Mesendoderm (in vitro differentiated cells): ENCODE data around the gene FZD2.
A peak's percentile ranks its signal among the peaks of the same experiment; 100 is the strongest.

Experiments
- DNase-seq: peaks from one replicate; pipeline ENCODE4 v3.0.0; 2013
- H2AK5ac ChIP-seq: 2 replicates; pipeline ENCODE4 v1.6.1; 2013; ENCODE audit warnings: low read length, inconsistent platforms
- H2BK120ac ChIP-seq: 2 replicates; pipeline ENCODE4 v1.6.1; 2013; ENCODE audit warnings: low read depth, mild to moderate bottlenecking, low read length, moderate library complexity, mixed read lengths
- H2BK15ac ChIP-seq: replicated peaks from 2 replicates; pipeline ENCODE4 v1.6.1; 2013; ENCODE audit warnings: low read depth, mild to moderate bottlenecking, moderate library complexity
- H2BK5ac ChIP-seq: 2 replicates; pipeline ENCODE4 v1.6.1; 2013; ENCODE audit warnings: low read length, inconsistent platforms
- H3K18ac ChIP-seq: 2 replicates; pipeline ENCODE4 v1.6.1; 2013; ENCODE audit warnings: mild to moderate bottlenecking, low read length, mixed read lengths
- H3K23ac ChIP-seq: one replicate; pipeline ENCODE4 v1.6.1; 2013; ENCODE audit warnings: low read length
- H3K27ac ChIP-seq: 2 replicates; pipeline ENCODE4 v1.5.1; 2013; ENCODE audit warnings: low read depth, mild to moderate bottlenecking, inconsistent platforms, low read length, moderate library complexity
- H3K27me3 ChIP-seq: 2 replicates; pipeline ENCODE4 v1.6.1; 2013; ENCODE audit warnings: low read length, control low read depth, mild to moderate bottlenecking, inconsistent platforms; ENCODE audit not compliant: insufficient read depth, poor library complexity
- H3K36me3 ChIP-seq: 2 replicates; pipeline ENCODE4 v1.6.1; 2013; ENCODE audit warnings: low read length, inconsistent platforms; ENCODE audit not compliant: control insufficient read depth, insufficient read depth
- H3K4ac ChIP-seq: one replicate; pipeline ENCODE4 v1.6.1; 2013; ENCODE audit warnings: low read depth, mild to moderate bottlenecking, low read length, moderate library complexity
- H3K4me1 ChIP-seq: 2 replicates; pipeline ENCODE4 v1.6.1; 2013; ENCODE audit warnings: low read depth, low read length, inconsistent platforms; ENCODE audit not compliant: control insufficient read depth
- H3K4me2 ChIP-seq: 2 replicates; pipeline ENCODE4 v1.6.1; 2013; ENCODE audit warnings: low read length
- H3K4me3 ChIP-seq: 2 replicates; pipeline ENCODE4 v1.5.1; 2013; ENCODE audit warnings: mild to moderate bottlenecking, low read length
- H3K56ac ChIP-seq: one replicate; pipeline ENCODE4 v1.6.1; 2013; ENCODE audit warnings: low read length
- H3K79me1 ChIP-seq: 2 replicates; pipeline ENCODE4 v1.6.1; 2013; ENCODE audit warnings: low read length, inconsistent platforms
- H3K79me2 ChIP-seq: 2 replicates; pipeline ENCODE4 v1.6.1; 2013; ENCODE audit warnings: mild to moderate bottlenecking, low read length; ENCODE audit not compliant: control insufficient read depth, insufficient read depth
- H3K9ac ChIP-seq: 2 replicates; pipeline ENCODE4 v1.6.1; 2013; ENCODE audit warnings: low read length, inconsistent platforms
- H4K5ac ChIP-seq: one replicate; pipeline ENCODE4 v1.6.1; 2013; ENCODE audit warnings: low read length
- H4K8ac ChIP-seq: one replicate; pipeline ENCODE4 v1.6.1; 2013; ENCODE audit warnings: low read depth, mild to moderate bottlenecking, control low read depth, low read length, moderate library complexity
- WGBS: extraction: QIAGEN DNeasy Blood & Tissue Kit; methylation state at CpG from one replicate; pipeline ENCODE4 v1.1.7; 2013; ENCODE audit warnings: low lambda C conversion rate, missing lambda C conversion rate; ENCODE audit not compliant: insufficient coverage; ENCODE audit errors: extremely low coverage; 5-methylcytosine and 5-hydroxymethylcytosine counted together

Gene FZD2

DNA sequence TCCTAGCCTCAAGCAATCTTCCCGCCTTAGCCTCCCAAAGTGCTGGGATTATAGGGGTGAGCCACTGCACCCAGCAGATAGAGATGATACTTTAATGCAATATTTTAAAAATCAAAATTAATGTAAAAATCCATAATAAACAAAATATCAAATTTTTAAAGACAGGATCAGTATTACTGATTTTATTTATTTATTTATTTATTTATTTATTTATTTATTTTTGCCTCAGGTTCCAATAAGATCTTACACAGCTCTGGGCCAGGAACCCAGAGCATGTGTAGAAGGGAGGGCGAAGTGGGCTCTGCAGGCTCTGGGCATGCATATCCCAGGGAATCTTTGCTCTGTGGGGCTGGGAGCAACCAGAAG, 41.6 kb downstream of the FZD2 start:
- no peak overlapping the region for H3K27ac ChIP-seq
- WGBS: no CpG with 5 or more reads among the region's 2 CpGs
- no peak overlapping the region for H3K4me3 ChIP-seq
- no peak overlapping the region for H2BK15ac ChIP-seq
- no peak overlapping the region for H2BK120ac ChIP-seq
- H2BK5ac ChIP-seq: no peak overlapping the region
- H3K4me1 ChIP-seq: peaks cover 7% of the 10 kb centered on the region
- no peak overlapping the region for H3K56ac ChIP-seq
- no peak overlapping the region for H3K23ac ChIP-seq
- no peak for DNase-seq
- no peak overlapping the region for H3K9ac ChIP-seq
- no peaks in the 10 kb centered on the region for H3K79me1 ChIP-seq
- no peak overlapping the region for H4K5ac ChIP-seq
- no peak overlapping the region for H3K4ac ChIP-seq
- no peak overlapping the region for H4K8ac ChIP-seq
- H3K79me2 ChIP-seq: no peaks in the 10 kb centered on the region
- no peak overlapping the region for H3K4me2 ChIP-seq
- H3K18ac ChIP-seq: no peak overlapping the region
- H3K36me3 ChIP-seq: no peaks in the 10 kb centered on the region
- no peaks in the 10 kb centered on the region for H3K27me3 ChIP-seq
- peak overlapping the region; percentile 34 for H2AK5ac ChIP-seq

DNA sequence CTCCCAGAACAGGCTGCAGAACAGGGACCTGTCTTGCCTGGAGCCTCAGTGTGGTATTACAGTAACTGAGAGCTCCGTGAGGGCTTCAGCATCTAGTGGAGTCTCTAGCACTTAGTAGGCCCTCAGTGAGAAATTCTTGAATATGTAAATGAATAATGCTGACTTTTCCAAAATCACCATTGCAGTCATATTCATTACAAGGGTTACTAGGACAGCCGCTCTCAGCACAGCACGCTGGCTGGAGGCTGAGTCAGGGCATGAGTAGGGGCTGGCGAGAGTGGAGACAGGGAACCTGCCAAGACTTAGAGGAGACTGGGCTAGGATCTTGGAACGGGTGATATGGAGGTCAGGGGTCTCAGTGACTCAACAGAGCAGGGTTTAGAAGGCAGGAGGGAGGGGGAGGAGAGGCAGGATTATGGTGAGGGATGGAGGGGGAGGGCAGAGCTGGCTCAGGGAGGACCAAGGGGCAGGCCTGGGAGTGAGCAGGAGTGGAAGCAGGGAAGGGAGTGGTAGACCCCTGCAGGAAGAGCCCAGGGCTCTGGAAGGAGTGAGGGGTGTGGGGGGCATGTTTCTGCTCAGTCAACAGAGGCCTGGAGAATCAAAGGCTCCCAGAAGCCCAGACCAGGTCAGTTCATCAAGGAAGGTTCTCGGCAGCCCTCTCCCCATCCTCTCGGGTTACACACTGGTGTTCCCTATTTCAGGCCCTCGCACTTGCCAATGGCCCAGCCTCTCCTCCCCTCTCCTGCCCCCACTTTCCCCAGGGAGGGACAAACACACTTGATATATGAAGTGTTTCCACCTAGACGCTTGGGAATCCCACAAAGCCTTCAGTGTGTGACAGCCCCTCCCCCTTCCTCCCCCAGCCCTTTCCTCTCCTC, 42.3 kb downstream of the FZD2 start:
- DNase-seq: peak; percentile 83
- no peak overlapping the region for H3K4me3 ChIP-seq

DNA sequence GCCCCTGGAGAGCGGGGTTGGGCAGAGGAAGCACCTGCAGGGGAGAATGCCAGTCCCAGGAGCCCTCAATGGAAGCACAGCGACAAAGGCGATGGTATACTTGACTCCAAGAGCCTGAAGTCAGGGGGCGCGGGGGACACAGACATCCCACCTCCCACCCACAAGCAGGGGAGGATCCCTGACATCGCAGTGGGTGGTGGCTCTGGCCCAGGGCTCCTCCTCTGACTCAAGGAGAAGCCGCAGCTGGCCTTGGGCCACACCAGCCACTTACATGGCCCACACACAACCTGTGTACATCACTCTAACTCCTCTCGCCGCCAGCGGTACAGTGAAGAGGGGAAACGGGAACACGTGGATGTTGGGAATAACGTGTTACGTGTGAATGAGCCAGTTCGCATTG, 44.3 kb downstream of the FZD2 start:
- no peak overlapping the region for H3K23ac ChIP-seq
- no peaks in the 10 kb centered on the region for H3K27me3 ChIP-seq
- H3K27ac ChIP-seq: no peak overlapping the region
- H3K9ac ChIP-seq: no peak overlapping the region
- H3K4ac ChIP-seq: no peak overlapping the region
- no peak overlapping the region for H4K8ac ChIP-seq
- H3K36me3 ChIP-seq: no peaks in the 10 kb centered on the region
- H3K4me1 ChIP-seq: peaks cover 9% of the 10 kb centered on the region
- no peaks in the 10 kb centered on the region for H3K79me2 ChIP-seq
- H3K56ac ChIP-seq: no peak overlapping the region
- no peak overlapping the region for H4K5ac ChIP-seq
- no peak overlapping the region for H2BK5ac ChIP-seq
- no peak overlapping the region for H3K4me2 ChIP-seq
- no peak for DNase-seq
- no peak overlapping the region for H2AK5ac ChIP-seq
- H3K4me3 ChIP-seq: no peak overlapping the region
- H2BK15ac ChIP-seq: no peak overlapping the region
- no peak overlapping the region for H2BK120ac ChIP-seq
- H3K18ac ChIP-seq: no peak overlapping the region
- no peaks in the 10 kb centered on the region for H3K79me1 ChIP-seq
- no CpG with 5 or more reads among the region's 15 CpGs for WGBS

More for the DNA sequence above, 42.3 kb downstream of the FZD2 start:
- Histone ChIP-seq H3K4me1 (peaks cover 9% of the 10 kb centered on the region), H3K27me3 (no peaks in the 10 kb centered on the region), H3K18ac (peak overlapping the region; percentile 21), H3K79me2 (no peaks in the 10 kb centered on the region), H4K5ac (no peak overlapping the region), H3K79me1 (no peaks in the 10 kb centered on the region), H4K8ac (no peak overlapping the region), H3K9ac (no peak overlapping the region), H2AK5ac (peak overlapping the region; percentile 34), H3K4ac (no peak overlapping the region), H2BK15ac (no peak overlapping the region), H3K27ac (no peak overlapping the region), H3K56ac (peak overlapping the region; percentile 59), H3K36me3 (no peaks in the 10 kb centered on the region), H3K4me2 (no peak overlapping the region), H3K23ac (no peak overlapping the region), H2BK120ac (no peak overlapping the region), H2BK5ac (no peak overlapping the region)
- no CpG with 5 or more reads among the region's 9 CpGs for WGBS

GRCh38 chr17:44601973-44602372, 44.7 kb downstream of the FZD2 start:
- no CpG with 5 or more reads among the region's 9 CpGs for WGBS
- no peak overlapping the region for H4K5ac ChIP-seq

DNA sequence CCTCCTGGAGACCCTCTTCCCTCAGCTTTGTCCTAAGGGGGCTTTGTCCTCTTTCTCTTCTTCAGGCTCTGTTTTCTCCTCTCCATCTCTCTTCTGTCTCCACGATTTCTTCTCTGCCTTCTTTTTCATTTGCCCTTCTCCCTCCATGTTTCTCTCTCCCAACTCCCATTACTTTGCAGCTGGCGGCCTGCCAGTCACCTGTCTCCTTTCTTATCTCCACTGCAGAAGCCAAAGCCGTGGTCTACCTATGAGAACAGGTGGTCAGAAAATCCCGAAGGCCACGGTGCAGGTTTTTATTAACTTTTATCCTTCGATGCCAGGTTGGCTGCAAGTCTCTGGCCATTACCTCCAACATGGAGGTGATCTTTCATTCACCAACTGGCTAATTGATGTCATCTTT, 45.1 kb downstream of the FZD2 start:
- no peak overlapping the region for H4K8ac ChIP-seq
- H3K79me1 ChIP-seq: no peaks in the 10 kb centered on the region
- no peaks in the 10 kb centered on the region for H3K27me3 ChIP-seq
- no peak overlapping the region for H2BK5ac ChIP-seq
- H3K79me2 ChIP-seq: no peaks in the 10 kb centered on the region
- peaks cover 9% of the 10 kb centered on the region for H3K4me1 ChIP-seq
- WGBS: no CpG with 5 or more reads among the region's 6 CpGs
- H3K56ac ChIP-seq: no peak overlapping the region
- no peak overlapping the region for H3K23ac ChIP-seq
- no peak overlapping the region for H3K9ac ChIP-seq
- H2BK15ac ChIP-seq: no peak overlapping the region
- H2BK120ac ChIP-seq: no peak overlapping the region
- H3K4me2 ChIP-seq: no peak overlapping the region
- DNase-seq: no peak
- H3K4me3 ChIP-seq: no peak overlapping the region
- H3K4ac ChIP-seq: no peak overlapping the region
- no peaks in the 10 kb centered on the region for H3K36me3 ChIP-seq
- no peak overlapping the region for H3K18ac ChIP-seq
- no peak overlapping the region for H3K27ac ChIP-seq
- no peak overlapping the region for H2AK5ac ChIP-seq
- H4K5ac ChIP-seq: no peak overlapping the region

More at GRCh38 chr17:44601973-44602372, 44.7 kb downstream of the FZD2 start:
- Histone ChIP-seq H2AK5ac (no peak overlapping the region), H3K18ac (no peak overlapping the region), H3K23ac (no peak overlapping the region), H2BK120ac (no peak overlapping the region), H3K79me2 (no peaks in the 10 kb centered on the region), H2BK15ac (no peak overlapping the region), H2BK5ac (no peak overlapping the region), H3K4me3 (no peak overlapping the region), H3K27me3 (no peaks in the 10 kb centered on the region), H3K27ac (no peak overlapping the region), H3K9ac (no peak overlapping the region), H3K4ac (no peak overlapping the region), H3K79me1 (no peaks in the 10 kb centered on the region), H3K4me1 (peaks cover 9% of the 10 kb centered on the region), H3K36me3 (no peaks in the 10 kb centered on the region), H3K4me2 (no peak overlapping the region), H4K8ac (no peak overlapping the region), H3K56ac (no peak overlapping the region)
- no peak for DNase-seq

GRCh38 chr17:44602970-44603369, 45.7 kb downstream of the FZD2 start:
- no peak for DNase-seq
- no peak overlapping the region for H4K8ac ChIP-seq
- H3K36me3 ChIP-seq: no peaks in the 10 kb centered on the region
- no peaks in the 10 kb centered on the region for H3K27me3 ChIP-seq
- H3K79me2 ChIP-seq: no peaks in the 10 kb centered on the region
- no peak overlapping the region for H3K9ac ChIP-seq
- no peak overlapping the region for H4K5ac ChIP-seq
- no peak overlapping the region for H3K56ac ChIP-seq
- no peak overlapping the region for H2BK15ac ChIP-seq
- H3K4me3 ChIP-seq: no peak overlapping the region
- H3K18ac ChIP-seq: no peak overlapping the region
- no peak overlapping the region for H2BK120ac ChIP-seq
- H3K79me1 ChIP-seq: no peaks in the 10 kb centered on the region
- H3K23ac ChIP-seq: no peak overlapping the region
- H3K4me1 ChIP-seq: peaks cover 9% of the 10 kb centered on the region
- no peak overlapping the region for H3K27ac ChIP-seq
- H3K4me2 ChIP-seq: no peak overlapping the region
- no peak overlapping the region for H2BK5ac ChIP-seq
- H2AK5ac ChIP-seq: no peak overlapping the region
- H3K4ac ChIP-seq: no peak overlapping the region
- no CpG with 5 or more reads among the region's 3 CpGs for WGBS
